HG03025 (cell line): ENCODE measurements around the gene FTH1.

Source experiments
- ATAC-seq: cut with Tn5 transposase; IDR thresholded peaks from one replicate; pipeline ENCODE4 v1.9.1; 2021; ENCODE audit warnings: mild to moderate bottlenecking, moderate library complexity; ENCODE audit not compliant: unreplicated experiment, low FRiP score

The FTH1 gene

DNA sequence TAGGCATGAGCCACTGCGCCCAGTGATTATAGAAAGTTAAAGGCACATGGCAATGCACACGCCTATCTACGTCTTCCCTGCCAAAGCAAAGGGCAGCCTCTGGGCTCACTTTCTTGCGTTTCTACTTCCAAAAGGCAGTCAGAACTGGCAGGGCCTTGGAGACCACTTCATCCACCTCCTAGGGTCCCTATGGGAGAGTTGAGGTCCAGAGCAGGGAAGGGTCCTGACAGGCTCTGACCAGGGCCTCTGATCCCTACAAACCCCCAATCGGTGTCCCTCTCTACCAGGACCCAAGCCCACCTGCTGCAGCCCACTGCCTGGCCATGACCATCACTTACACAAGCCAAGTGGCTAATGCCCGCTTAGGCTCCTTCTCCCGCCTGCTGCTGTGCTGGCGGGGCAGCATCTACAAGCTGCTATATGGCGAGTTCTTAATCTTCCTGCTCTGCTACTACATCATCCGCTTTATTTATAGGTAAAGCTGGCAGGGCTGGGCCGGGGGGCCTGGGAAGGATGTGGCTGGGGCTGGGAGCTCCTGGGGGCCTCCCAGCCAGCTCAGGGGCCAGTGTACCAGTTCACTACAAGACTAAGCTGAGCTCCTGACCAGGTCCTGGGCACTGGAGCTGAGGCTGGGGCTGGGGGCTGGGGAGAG is 15.8 kb downstream of the FTH1 start:
- no peak for ATAC-seq

DNA sequence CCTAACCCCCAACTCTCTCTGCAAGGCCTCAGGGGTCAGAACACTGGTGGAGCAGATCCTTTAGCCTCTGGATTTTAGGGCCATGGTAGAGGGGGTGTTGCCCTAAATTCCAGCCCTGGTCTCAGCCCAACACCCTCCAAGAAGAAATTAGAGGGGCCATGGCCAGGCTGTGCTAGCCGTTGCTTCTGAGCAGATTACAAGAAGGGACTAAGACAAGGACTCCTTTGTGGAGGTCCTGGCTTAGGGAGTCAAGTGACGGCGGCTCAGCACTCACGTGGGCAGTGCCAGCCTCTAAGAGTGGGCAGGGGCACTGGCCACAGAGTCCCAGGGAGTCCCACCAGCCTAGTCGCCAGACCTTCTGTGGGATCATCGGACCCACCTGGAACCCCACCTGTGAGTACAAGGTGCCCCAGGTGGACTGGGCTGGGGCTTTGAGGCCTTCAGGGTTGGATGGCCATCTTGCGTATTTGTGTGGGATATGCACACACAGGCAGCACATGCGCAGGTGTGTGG is 17.3 kb downstream of the FTH1 start, which contains the start of gene BEST1:
Gene BEST1 (plus strand): TSS at position 317 of the 513 bp plus-strand sequence. CDS start 1,456 bp downstream, outside the sequence.
- no peak for ATAC-seq

DNA sequence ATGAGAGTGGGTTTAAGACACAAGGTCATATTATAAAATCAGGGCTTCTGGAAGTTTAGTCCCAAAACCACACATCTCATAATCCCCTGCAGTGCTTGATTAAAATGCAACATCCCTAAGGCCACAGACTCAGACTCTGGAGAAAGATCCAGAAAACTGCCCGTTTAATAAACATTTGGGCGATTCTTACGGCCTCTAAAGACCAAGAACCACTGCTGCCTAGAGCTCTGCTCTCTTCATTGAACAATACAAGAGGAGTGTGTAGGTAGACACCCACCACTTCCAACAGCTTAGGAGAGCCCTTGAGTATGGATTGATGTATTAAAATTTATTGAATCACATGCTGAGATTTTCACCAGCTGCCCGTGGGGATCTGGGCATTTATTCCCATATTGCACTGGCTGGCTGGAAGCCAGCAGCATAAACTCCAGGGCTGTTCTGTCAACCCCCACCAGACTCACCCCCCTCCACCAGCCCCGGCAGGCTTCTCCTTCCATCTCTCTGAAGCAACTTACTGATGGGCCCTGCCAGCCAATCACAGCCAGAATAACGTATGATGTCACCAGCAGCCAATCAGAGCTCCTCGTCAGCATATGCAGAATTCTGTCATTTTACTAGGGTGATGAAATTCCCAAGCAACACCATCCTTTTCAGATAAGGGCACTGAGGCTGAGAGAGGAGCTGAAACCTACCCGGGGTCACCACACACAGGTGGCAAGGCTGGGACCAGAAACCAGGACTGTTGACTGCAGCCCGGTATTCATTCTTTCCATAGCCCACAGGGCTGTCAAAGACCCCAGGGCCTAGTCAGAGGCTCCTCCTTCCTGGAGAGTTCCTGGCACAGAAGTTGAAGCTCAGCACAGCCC is 18.0 kb downstream of the FTH1 start:
- ATAC-seq, result no peak

DNA sequence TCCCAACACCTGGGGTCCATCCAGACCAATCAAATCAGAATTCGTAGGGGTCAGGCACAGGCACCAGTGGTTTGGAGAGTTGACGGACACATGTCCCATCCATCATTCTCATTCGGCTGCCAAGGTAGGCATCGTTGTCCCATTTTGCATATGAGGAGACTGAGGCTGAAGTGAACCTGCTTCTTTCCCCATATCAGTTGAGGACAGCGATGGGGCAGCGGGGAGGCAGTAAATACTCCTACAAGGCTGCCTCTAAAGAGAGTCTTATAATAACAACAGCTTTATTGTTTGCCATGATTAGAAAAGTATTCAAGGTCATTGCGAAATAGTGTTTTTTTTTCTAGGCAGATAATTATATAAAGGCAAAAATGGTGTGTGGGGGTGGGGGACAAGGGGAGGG is 18.9 kb downstream of the FTH1 start:
- ATAC-seq, result no peak

DNA sequence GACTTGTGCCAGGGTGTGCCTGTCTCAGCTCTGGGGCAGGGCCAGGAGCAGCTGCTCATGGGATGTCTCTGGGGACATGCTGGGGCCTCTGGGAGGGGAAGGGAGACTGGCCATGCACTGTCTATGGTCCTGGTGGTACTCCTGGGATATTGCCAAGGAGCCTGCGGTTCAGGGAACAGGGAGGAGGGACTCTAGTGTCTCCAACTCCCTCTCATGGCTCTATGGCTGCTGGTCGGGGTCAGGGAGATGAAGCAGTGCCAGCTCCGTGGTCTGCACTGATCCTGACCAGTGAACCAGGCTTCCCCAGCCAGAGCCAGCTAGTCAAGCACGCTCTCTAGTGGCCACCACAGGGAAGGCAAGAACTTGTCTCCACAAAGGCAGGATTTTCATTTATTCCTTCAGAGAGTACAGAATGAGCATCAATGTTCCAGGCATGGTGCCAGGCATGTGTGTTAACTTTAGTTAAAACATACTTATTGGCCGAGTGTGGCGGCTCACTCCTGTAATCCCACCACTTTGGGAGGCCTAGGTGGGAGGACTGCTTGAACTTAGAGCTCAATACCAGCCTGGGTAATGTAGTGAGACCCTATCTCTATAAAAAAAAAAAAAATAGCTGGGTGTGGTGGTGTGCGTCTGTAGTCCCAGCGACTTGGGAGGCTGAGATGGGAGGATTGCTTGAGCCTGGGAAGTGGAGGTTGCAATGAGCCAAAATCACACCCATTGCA is 19.8 kb downstream of the FTH1 start:
- ATAC-seq, result no peak

DNA sequence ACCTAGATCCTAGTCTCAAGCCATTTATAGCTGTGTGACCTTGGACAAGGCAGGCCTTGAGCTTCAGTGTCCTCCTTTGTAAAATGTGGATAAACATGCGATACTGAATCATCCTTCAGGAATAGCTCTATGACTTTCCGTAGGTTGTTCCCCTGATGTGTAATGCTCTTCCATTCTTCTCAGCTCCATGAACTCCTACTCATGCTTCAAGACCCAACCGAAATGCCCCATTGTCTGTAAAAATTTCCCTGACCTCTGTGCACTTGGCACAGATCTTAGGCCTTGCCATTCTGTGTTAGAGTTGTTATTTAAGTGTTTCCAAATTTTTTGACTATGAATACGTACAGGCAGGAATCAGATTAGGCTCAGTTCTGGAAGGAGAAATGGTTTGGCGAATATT is 20.5 kb downstream of the FTH1 start:
- ATAC-seq, result no peak

DNA sequence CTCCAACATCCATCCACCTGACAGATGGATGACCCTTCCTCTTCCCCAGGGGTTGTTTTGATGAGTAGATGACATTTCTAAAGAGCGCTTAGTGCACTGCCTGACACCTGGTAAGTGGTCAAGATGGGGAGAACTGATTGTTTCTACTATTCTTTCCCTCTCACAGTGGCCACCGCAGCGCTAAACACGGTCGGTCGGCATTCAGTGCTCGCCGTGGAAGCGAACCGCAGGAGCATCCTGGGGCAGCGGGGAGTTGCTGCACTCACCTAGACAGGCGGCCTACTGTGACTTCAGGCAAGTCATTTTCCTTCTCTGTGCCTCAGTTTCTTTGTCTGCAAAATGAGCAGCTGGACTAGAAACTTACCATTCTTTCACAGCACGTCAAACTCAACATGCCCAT is 22.2 kb downstream of the FTH1 start:
- no peak for ATAC-seq

DNA sequence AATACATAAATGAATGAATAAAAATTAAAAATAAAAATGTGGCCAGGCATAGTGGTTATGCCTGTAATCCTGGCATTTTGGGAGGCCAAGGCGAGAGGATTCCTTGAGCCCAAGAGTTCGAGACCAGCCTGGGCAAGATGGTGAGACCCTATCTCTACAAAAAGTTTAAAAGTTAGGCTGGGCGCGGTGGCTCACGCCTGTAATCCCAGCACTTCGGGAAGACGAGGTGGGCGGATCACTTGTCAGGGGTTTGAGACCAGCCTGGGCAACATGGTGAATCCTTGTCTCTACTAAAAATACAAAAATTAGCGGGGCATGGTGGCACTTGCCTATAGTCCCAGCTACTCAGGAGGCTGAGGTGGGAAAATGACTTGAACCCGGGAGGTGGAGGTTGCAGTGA is 27.0 kb downstream of the FTH1 start:
- no peak for ATAC-seq

DNA sequence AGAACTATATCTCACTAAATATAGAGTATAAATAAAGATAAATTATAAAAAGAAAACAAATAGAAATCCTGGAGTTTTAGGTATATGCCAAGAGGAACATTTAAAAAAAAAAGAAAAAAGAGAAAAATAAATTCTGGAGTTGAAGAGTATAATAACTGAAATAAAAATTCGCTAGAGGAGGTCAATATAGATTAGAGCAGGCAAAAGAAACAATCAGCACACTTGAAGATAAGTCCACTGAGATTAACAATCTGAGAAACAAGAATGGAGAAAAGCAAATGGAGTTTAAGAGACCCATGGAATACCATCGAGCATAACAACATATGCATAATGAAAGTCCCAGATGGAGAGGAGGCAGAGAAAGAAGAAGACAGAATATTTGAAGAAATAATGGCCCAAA is 31.6 kb downstream of the FTH1 start:
- no peak for ATAC-seq

DNA sequence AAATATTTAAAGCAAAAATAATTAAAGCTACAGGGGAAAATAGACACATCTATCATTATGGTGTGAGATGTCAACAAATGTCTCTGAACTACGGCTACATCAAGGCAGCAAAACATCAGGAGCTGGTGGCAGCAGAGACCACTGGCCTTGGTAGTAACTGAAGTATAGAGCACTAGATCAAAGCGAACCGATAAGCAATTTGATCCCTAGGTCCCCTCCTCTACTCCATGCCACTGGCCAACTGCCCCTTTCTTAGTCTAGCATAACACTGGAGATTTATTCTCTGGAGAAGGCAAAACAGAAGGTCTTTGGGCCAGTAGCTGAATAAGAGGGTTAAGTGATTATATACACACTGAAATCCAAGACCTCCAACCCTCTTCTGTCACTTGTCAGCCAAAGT is 36.5 kb downstream of the FTH1 start:
- ATAC-seq, result no peak

DNA sequence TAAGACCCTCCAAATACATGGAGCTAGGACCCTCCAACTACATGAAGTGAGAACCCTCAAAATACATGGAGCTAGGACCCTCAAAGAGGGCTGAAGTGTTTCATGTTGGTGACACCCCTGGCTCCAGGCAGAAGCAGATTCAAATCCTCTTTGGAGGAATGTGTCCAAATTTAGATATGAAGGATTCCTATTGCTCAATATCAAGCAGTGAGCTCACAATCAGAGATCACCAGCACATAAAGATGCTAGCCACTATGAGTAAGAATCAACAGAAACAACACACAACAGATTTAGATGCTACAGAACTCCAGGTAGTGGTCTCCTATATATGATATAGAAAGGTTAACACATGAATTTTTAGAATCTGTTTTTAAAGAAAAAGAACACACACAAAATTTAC is 38.8 kb downstream of the FTH1 start:
- no peak for ATAC-seq

DNA sequence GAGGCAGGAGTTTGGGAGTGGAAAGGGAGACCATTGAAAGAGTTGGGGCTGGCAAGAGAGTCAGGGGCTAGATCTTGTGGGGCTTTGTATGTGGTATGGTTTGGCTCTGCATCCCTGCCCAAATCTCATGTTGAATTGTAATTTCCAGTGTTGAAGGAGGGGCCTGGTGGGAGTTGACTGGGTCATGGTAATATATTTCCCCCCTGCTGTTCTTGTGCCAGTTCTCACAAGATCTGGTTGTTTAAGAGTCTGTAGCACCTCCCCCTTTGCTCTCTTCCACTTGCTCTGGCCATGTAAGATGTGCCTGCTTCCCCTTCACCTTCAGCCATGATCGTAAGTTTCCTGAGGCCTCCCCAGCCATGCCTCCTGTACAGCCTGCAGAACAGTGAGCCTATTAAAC is 39.9 kb downstream of the FTH1 start:
- no peak for ATAC-seq

DNA sequence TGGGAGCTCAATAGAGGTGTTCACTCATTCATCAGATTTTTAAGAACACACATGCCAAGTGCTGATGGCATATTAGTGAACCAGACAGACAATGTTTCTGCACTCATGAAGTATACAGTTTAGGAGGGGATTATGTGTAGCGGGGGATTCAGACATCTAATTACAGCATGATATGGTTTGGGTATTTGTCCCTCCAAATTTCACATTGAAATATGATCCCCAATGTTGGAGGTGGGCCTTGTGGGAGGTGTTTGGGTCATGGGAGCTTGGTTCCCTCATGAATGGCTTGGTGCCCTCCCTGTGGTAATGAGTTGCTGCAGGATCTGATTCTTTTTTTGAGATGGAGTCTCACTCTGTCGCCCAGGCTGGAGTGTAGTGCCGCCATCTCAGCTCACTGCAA is 41.2 kb downstream of the FTH1 start:
- no peak for ATAC-seq

DNA sequence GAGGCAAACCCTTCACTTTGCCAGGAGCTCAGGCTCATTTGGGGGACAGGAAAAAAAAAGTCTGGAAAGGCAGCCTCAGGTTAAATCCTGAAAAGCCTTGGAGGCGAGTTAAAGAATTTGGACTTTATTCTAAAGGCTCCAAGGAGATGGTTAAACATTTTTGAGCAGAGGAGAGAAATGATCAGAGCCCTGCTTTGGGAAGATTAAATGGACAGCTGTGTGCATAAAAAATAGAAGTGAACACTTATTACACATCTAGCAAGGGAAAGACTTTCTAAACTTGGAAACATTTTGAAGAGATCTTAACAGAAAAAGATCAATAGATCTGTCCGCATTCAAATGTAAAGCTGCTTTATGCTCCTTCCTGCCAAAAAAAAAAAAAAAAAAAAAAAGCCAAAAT is 41.7 kb downstream of the FTH1 start:
- ATAC-seq, result no peak

DNA sequence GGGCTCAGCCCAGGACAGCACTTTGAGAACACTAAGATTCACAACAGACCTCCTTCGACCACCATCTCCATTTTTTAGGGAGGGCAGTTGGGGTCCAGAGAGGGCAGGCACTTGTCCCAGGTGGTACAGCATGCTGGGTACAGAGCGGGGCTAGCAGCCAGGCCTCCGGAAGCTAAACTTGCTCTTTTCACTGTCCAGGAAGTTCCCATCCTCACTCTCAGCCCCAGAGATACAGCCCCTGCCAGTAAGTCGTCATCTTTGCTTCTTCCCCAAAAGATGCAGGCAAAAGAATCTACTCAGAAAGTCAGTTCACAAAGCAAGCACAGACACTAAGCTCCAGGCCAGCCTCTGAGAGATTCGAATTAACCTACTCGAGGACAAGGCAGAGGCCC is 43.4 kb downstream of the FTH1 start:
- ATAC-seq, result no peak

DNA sequence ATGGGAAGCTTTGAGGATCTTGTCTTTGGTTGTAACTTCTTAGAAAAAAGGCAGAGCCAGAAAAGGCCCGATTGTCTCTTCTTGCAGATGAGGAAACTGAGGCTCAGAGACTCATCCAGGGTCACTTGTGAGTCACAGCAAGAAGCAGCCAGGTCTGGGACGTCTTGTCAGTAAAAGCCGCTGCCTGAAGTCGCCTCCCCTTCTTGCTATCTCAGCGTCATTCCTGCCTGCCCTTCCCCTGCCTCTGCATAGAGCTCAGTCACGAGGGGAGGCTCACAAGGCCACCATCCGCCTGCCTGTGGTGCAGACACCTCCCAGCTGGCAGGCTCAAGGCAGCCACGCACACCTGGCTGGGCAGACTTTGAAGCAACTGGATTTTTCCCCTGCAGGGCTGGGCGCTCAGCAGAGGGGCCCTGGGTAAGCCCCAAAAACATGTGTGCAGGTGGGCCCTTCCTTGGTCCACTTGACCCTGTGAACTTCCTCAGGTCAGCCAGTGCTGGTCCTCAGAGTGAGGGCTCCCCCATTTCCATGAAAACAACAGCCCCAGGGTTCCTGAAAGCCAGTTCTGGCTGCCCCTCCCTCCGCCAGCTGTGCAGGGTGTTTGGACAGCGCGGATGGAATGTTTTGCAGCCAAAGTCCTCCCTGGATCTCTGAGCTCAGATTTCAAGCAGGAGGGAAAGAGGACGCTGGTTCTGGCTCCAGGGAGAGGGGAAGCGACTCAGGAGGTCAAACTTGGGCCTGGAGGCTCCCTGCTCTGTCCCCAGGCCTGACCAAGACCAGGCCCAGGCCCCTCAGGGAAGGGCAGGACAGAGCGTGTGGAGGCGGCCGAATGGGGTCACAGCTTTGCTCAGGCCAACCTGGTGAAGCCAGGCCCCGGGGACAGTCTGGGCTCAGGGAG is 44.0 kb downstream of the FTH1 start:
- ATAC-seq, result no peak

DNA sequence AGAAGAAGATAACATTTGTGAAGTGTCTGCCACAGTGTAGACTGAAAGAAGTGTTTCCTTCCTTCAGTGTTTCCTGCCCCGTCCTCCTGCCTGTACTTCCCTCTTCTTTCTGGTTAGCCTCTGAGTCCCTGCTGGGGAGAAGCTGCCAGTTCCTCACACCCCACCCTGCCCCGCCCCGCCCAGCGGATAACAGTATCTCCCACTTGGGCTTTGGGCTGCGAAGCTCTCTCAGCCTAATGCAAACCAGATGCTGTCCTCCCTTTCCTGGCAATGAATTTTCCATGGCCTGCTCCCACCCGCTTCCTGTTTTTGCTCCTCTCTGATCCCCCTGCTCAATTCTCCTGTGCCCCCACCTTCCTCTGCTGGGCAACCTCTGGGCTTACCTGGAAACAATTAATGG is 44.9 kb downstream of the FTH1 start:
- no peak for ATAC-seq

DNA sequence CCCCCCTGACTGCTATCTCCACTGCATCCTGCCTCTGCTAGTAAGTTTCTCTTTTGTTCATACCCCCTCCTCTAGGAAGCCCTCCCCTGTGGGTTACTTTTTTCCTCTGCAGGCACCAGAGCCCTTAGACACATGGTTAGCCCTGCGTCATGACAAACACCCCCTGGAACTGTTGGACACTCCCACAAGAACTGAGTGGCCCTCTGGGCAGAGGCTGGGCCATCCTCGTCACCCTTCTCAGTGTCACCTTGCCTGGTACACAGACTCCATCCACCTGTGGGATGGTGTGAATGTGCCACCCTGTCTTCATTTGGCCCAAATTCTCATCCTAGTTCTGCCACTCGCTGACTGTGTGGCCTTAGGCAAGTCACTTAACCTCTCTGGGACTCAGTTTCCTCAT is 46.0 kb downstream of the FTH1 start:
- no peak for ATAC-seq

DNA sequence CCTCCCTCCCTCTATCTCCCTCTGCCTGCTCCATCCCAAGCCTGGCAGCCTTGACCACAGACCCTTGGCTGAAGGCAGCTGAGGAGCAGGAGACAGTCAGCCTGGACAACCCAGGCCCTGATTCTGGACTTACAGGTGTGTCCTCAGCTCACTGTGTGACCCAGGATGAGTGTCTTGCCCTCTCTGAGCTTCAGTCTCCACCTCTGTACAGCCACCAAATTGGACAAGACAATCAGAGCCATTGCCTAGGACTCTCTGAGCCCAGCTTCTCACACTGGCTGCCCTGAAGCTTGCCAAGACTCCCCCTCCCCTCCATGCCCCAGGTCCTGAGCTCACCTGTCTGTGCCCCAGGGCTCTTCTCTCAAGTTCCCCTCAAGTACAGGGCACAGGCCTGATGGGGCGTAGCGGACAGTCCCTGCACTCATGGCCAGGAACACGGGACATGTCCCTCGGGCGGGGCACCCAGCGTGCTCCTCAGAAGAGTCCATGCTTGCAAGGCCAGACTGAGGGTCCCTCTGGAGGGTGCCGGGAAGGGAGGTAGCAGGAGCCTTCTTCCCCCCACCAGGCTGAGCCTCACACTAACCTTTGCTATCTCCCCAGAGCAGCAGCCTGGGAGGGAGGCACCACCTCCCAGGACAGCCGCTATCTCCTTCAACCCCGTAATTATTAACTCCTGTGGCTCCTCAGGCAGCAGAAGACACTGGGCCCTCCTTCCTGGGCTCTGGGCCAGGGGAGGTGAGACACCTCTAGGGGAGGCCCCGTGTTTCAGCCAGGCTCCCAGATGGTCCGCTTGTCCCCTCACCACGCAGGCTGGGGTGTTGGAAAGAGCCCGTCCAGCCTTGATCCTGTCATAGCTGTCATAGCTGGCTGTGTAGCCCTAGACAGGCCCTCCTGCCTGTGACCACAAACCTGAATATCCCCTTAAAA is 47.5 kb downstream of the FTH1 start:
- ATAC-seq, result no peak
